ENCODE measurements around the gene NUP54.

NUP54 gene

GRCh38 chr4:76141241-76141640 lies 7.0 kb downstream of the NUP54 start:
- no peak for DNase-seq

- no peak for DNase-seq
Measured at GRCh38 chr4:76127754-76128153, 20.4 kb downstream of the NUP54 start.

- no peak for DNase-seq
Measured at GRCh38 chr4:76125816-76126215, 22.4 kb downstream of the NUP54 start.

GRCh38 chr4:76120199-76120598 lies 28.0 kb downstream of the NUP54 start:
- no peak for DNase-seq

- no peak for DNase-seq
Measured at GRCh38 chr4:76117536-76117935, 30.7 kb downstream of the NUP54 start.

- no peak for DNase-seq
Measured at GRCh38 chr4:76116821-76117220, 31.4 kb downstream of the NUP54 start.

GRCh38 chr4:76108467-76109181 lies 39.6 kb downstream of the NUP54 start:
- DNase-seq: no peak

- no peak for DNase-seq
Measured at GRCh38 chr4:76106442-76106841, 41.8 kb downstream of the NUP54 start.

GRCh38 chr4:76105652-76106051 lies 42.5 kb downstream of the NUP54 start:
- no peak for DNase-seq

GRCh38 chr4:76096076-76096475 lies 52.1 kb downstream of the NUP54 start:
- no peak for DNase-seq

- no peak for DNase-seq
Measured at GRCh38 chr4:76095568-76095967, 52.6 kb downstream of the NUP54 start.

- DNase-seq: no peak
Measured at GRCh38 chr4:76091052-76091451, 57.1 kb downstream of the NUP54 start.

GRCh38 chr4:76090241-76090691 lies 57.9 kb downstream of the NUP54 start:
- no peak for DNase-seq

- DNase-seq: no peak
Measured at GRCh38 chr4:76088719-76089118, 59.5 kb downstream of the NUP54 start.

GRCh38 chr4:76087007-76087769 lies 61.0 kb downstream of the NUP54 start:
- DNase-seq: peak; percentile 9

GRCh38 chr4:76084542-76084941 lies 63.7 kb downstream of the NUP54 start:
- DNase-seq: no peak

- DNase-seq: no peak
Measured at GRCh38 chr4:76083386-76083988, 64.7 kb downstream of the NUP54 start.

- no peak for DNase-seq
Measured at GRCh38 chr4:76078033-76078613, 70.1 kb downstream of the NUP54 start.

- no peak for DNase-seq
Measured at GRCh38 chr4:76074993-76075600, 73.1 kb downstream of the NUP54 start.

- DNase-seq: no peak
Measured at GRCh38 chr4:76074468-76074867, 73.7 kb downstream of the NUP54 start, which contains the start of gene ART3. ART3 (plus strand) TSS chr4:76074709; CDS start chr4:76075890, 1,181 bp downstream.

- no peak for DNase-seq
Measured at GRCh38 chr4:76072760-76073159, 75.4 kb downstream of the NUP54 start.

- peak; percentile 1 for DNase-seq
Measured at GRCh38 chr4:76067652-76068286, 80.4 kb downstream of the NUP54 start.

- DNase-seq: no peak
Measured at GRCh38 chr4:76066546-76066945, 81.7 kb downstream of the NUP54 start.

Measured in NCI-H1417 treated with DMSO at 0.1 percent for 48 hours (cell line).